HepG2 (cell line): ENCODE measurements around the gene DCAF8. TPM values are rescaled to one million over a fixed set of nuclear protein-coding genes. Genes with fewer than 3 reads are reported as not detected.

Experiments
- ATAC-seq: fragments of 200-7000 bp; cut with Tn5 transposase; 3 replicates; pipeline ENCODE4 v1.9.1; 2020; ENCODE audit warnings: mild to moderate bottlenecking, moderate library complexity
- BruUV-seq: library from RNA; stranded (reverse); fragments of 400-500 nt; replicated peaks from 2 replicates; lab custom pipeline; 2021; lab: Mats Ljungman, UMichigan
- CTCF ChIA-PET: fragments of 300-600 bp; formaldehyde crosslinking; extraction: SDS; loops from one replicate; lab custom pipeline; 2021; ENCODE audit warnings: low total read pairs, inconsistent platforms, low intra/inter-chr PET ratio; lab: Yijun Ruan, JAX
- POLR2A ChIA-PET: fragments of 350-600 bp; sonication (Branson Sonifier 250); formaldehyde crosslinking; loops from one replicate; lab custom pipeline; 2020; ENCODE audit warnings: antibody characterized with exemption, inconsistent platforms; lab: Yijun Ruan, JAX
- DNase-seq: peaks from one replicate; pipeline ENCODE4 v3.0.0-alpha.2; 2015; ENCODE audit warnings: low spot score
- FAIRE-seq: peaks from 3 replicates; lab custom pipeline; 2011; peaks lifted over from hg19 to GRCh38; lab: Jason Lieb, UNC
- H2AFZ ChIP-seq: one replicate; pipeline ENCODE4 v1.6.1; 2011; ENCODE audit warnings: low read length, inconsistent platforms
- H3K27ac ChIP-seq: fragments of 300-600 bp; 3 replicates; pipeline ENCODE4 v1.8.0; 2011; ENCODE audit warnings: mixed run types, mild to moderate bottlenecking, mixed read lengths, low read length, inconsistent platforms; ENCODE audit not compliant: insufficient read depth; ENCODE audit errors: extremely low read length
- H3K27me3 ChIP-seq, 2 experiments: fragments of 200-600 bp in 1 of 2; 2 replicates in 1 of 2; 3 replicates in 1 of 2; pipeline versions ENCODE4 v1.6.0 to v1.8.0; 2011; ENCODE audit warnings: low read length in 2 of 2, mild to moderate bottlenecking in 2 of 2, moderate library complexity in 2 of 2, inconsistent platforms in 1 of 2; ENCODE audit not compliant: insufficient read depth in 2 of 2, control insufficient read depth in 1 of 2
- H3K36me3 ChIP-seq, 2 experiments: fragments of 200-600 bp in 1 of 2; replicated peaks in 1 of 2; 2 replicates in 1 of 2; 3 replicates in 1 of 2; pipeline versions ENCODE4 v1.5.1 to v1.8.0; 2011; ENCODE audit warnings: low read length in 2 of 2, inconsistent platforms in 1 of 2; ENCODE audit not compliant: insufficient read depth in 2 of 2, control insufficient read depth in 1 of 2
- H3K4me1 ChIP-seq: 2 replicates; pipeline ENCODE4 v1.5.1; 2012; ENCODE audit warnings: low read length, inconsistent platforms; ENCODE audit not compliant: insufficient read depth
- H3K4me2 ChIP-seq: 2 replicates; pipeline ENCODE4 v1.6.0; 2011; ENCODE audit warnings: low read depth, low read length, inconsistent platforms
- H3K4me3 ChIP-seq, 3 experiments: fragments of 200-600 bp in 1 of 3; sonication (generic), shearing (Covaris generic) in 1 of 3; replicated peaks in 1 of 3; 2 replicates each; pipeline ENCODE4 v1.5.1; 2011 to 2016; ENCODE audit warnings: low read length in 3 of 3, inconsistent platforms in 2 of 3, low read depth in 2 of 3, mild to moderate bottlenecking in 2 of 3, control low read depth in 1 of 3, mixed read lengths in 1 of 3; ENCODE audit not compliant: insufficient read depth in 1 of 3
- H3K79me2 ChIP-seq: one replicate; pipeline ENCODE4 v1.6.1; 2011; ENCODE audit warnings: low read length, inconsistent platforms; ENCODE audit not compliant: insufficient read depth
- H3K9ac ChIP-seq: 2 replicates; pipeline ENCODE4 v1.6.0; 2011; ENCODE audit warnings: mild to moderate bottlenecking, low read depth, low read length, inconsistent platforms; ENCODE audit not compliant: insufficient read depth
- H3K9me3 ChIP-seq: 2 replicates; pipeline ENCODE4 v1.5.1; 2012; ENCODE audit warnings: mild to moderate bottlenecking, low read length
- H4K20me1 ChIP-seq: 2 replicates; pipeline ENCODE4 v1.6.0; 2011; ENCODE audit warnings: inconsistent platforms, mild to moderate bottlenecking, low read length, moderate library complexity; ENCODE audit not compliant: insufficient read depth
- IKZF4 ChIP-seq: sonication (generic); formaldehyde crosslinking; IDR thresholded peaks from 2 replicates; pipeline ENCODE4 v1.5.1; 2020; ENCODE audit warnings: borderline replicate concordance, mild to moderate bottlenecking, low read depth, missing genetic modification reagents; ENCODE audit errors: not compliant biosample characterization
- RAD21 ChIP-seq: fragments of 450-650 bp; formaldehyde crosslinking; IDR thresholded peaks from 2 replicates; pipeline ENCODE4 v1.5.0; 2020; ENCODE audit warnings: mild to moderate bottlenecking
- RARG ChIP-seq: sonication (generic); formaldehyde crosslinking; IDR thresholded peaks from 2 replicates; pipeline ENCODE4 v1.4.0; 2020; ENCODE audit warnings: low read depth, mild to moderate bottlenecking, missing genetic modification reagents
- SMC3 ChIP-seq: IDR thresholded peaks from 2 replicates; pipeline ENCODE4 v1.6.1; 2011; ENCODE audit warnings: low read length, improper control_type of control experiment
- STAG1 ChIP-seq: sonication (generic); formaldehyde crosslinking; IDR thresholded peaks from 2 replicates; pipeline ENCODE4 v1.4.0; 2020; ENCODE audit warnings: missing genetic modification reagents
- ZNF597 ChIP-seq: sonication (generic); formaldehyde crosslinking; IDR thresholded peaks from 2 replicates; pipeline ENCODE4 v1.5.0; 2020; ENCODE audit warnings: missing genetic modification reagents
- ZNF879 ChIP-seq: sonication (generic); formaldehyde crosslinking; IDR thresholded peaks from 2 replicates; pipeline ENCODE4 v1.8.1; 2023; ENCODE audit warnings: missing genetic modification reagents
- WGBS: methylation state at CpG from one replicate; pipeline ENCODE4 v1.1.6; 2017; ENCODE audit warnings: low lambda C conversion rate; 5-methylcytosine and 5-hydroxymethylcytosine counted together
- in situ Hi-C: cut with HindIII; loops from 2 replicates; pipeline ENCODE4 v1.10.0; 2017; ENCODE audit warnings: low pct_unique_long_range_greater_than_20kb; ENCODE audit not compliant: extremely low pct_ligation_motif_present
- intact Hi-C: fragments of 100-400 bp; cut with micrococcal nuclease; formaldehyde crosslinking; loops from one replicate; pipeline ENCODE4 v1.10.0; 2022; ENCODE audit not compliant: unreplicated experiment
- polyA plus RNA-seq, 8 experiments: library from polyadenylated mRNA; depleted of rRNA in 3 of 8; stranded (reverse) in 7 of 8; unstranded in 1 of 8; fragments of >200 nt; fragmentation: Illumina TruSeq in 4 of 8; extraction: Trizol in 4 of 8; gene quantifications; 2 replicates each; pipeline versions ENCODE4 v1.2.1 to v1.2.3, GENCODE V29; 2011 to 2016; ENCODE audit warnings: low read depth in 4 of 8, missing spikeins in 1 of 8, mixed read lengths in 1 of 8; ENCODE audit not compliant: insufficient read depth in 1 of 8
- total RNA-seq, 5 experiments: library from RNA; depleted of rRNA; stranded (reverse); fragments of >200 nt; fragmentation: Illumina TruSeq; extraction: Trizol; gene quantifications; 2 replicates each; pipeline ENCODE4 v1.2.3, GENCODE V29; 2016; ENCODE audit warnings: low read depth in 1 of 5
- TF ChIP-seq, protein P1 (sequence below): sonication (generic); formaldehyde crosslinking; IDR thresholded peaks from 2 replicates; pipeline ENCODE4 v1.5.0; 2020; ENCODE audit warnings: mild to moderate bottlenecking, missing genetic modification reagents, moderate library complexity
- TF ChIP-seq, protein P2 (sequence below): sonication (generic); formaldehyde crosslinking; IDR thresholded peaks from 2 replicates; pipeline ENCODE4 v1.5.0; 2020; ENCODE audit warnings: missing genetic modification reagents

Gene DCAF8
- total and polyA plus RNA-seq, 2 of the 13 experiments (the other 11 are each of a cell fraction or from before 2014, with no cell fraction given), result 73.4 to 79.8 TPM

- ATAC-seq, result peak; percentile 86
- H3K27ac ChIP-seq, result no peak overlapping the region
- peaks cover 47 to 79% of the 10 kb centered on the region in 2 experiments for H3K36me3 ChIP-seq
- POLR2A ChIA-PET, result interaction anchor here (0.9 to 1.2 kb wide), 2 partner anchors 26 to 118 kb away, joined by 3 to 4 read pairs; no protein-coding TSS in a partner anchor
- in situ Hi-C loops (loop anchor here (10.0 kb wide), 1 partner anchor 114 kb away; no protein-coding TSS in a partner anchor), intact Hi-C loops (loop anchor here (1.0 to 5.0 kb wide), 2 partner anchors 26 to 33 kb away; no protein-coding TSS in a partner anchor)
- H3K4me3 ChIP-seq, result no peak overlapping the region
- H2AFZ ChIP-seq, result no peak overlapping the region
- H3K9ac ChIP-seq, result no peak overlapping the region
- H3K4me2 ChIP-seq, result no peak overlapping the region
- TF ChIP-seq, protein P1, sequence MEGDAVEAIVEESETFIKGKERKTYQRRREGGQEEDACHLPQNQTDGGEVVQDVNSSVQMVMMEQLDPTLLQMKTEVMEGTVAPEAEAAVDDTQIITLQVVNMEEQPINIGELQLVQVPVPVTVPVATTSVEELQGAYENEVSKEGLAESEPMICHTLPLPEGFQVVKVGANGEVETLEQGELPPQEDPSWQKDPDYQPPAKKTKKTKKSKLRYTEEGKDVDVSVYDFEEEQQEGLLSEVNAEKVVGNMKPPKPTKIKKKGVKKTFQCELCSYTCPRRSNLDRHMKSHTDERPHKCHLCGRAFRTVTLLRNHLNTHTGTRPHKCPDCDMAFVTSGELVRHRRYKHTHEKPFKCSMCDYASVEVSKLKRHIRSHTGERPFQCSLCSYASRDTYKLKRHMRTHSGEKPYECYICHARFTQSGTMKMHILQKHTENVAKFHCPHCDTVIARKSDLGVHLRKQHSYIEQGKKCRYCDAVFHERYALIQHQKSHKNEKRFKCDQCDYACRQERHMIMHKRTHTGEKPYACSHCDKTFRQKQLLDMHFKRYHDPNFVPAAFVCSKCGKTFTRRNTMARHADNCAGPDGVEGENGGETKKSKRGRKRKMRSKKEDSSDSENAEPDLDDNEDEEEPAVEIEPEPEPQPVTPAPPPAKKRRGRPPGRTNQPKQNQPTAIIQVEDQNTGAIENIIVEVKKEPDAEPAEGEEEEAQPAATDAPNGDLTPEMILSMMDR (CRISPR knock-in tag), result peak; percentile 72
- TF ChIP-seq STAG1 (peak; percentile 67), RARG (no peak), RAD21 (CRISPR knock-in tag) (0 out of 2 replicates have a peak, but pooled peaks have one; percentile 52), ZNF597 (CRISPR knock-in tag) (no peak), IKZF4 (CRISPR knock-in tag) (no peak), ZNF879 (CRISPR knock-in tag) (no peak), SMC3 (peak; percentile 73)
- TF ChIP-seq, protein P2, sequence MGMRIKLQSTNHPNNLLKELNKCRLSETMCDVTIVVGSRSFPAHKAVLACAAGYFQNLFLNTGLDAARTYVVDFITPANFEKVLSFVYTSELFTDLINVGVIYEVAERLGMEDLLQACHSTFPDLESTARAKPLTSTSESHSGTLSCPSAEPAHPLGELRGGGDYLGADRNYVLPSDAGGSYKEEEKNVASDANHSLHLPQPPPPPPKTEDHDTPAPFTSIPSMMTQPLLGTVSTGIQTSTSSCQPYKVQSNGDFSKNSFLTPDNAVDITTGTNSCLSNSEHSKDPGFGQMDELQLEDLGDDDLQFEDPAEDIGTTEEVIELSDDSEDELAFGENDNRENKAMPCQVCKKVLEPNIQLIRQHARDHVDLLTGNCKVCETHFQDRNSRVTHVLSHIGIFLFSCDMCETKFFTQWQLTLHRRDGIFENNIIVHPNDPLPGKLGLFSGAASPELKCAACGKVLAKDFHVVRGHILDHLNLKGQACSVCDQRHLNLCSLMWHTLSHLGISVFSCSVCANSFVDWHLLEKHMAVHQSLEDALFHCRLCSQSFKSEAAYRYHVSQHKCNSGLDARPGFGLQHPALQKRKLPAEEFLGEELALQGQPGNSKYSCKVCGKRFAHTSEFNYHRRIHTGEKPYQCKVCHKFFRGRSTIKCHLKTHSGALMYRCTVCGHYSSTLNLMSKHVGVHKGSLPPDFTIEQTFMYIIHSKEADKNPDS (CRISPR knock-in tag), result no peak
- TF ChIP-seq, all 625 proteins: peak for 4
- H3K79me2 ChIP-seq, result no peaks in the 10 kb centered on the region
- no TSS peak for BruUV-seq
- CTCF ChIA-PET, result interaction anchor here (0.6 to 1.7 kb wide), 3 partner anchors 23 to 118 kb away, joined by 3 to 13 read pairs (median 12); no protein-coding TSS in a partner anchor
- DNase-seq (peak; percentile 45), FAIRE-seq (peak; percentile 28)
- no peaks in the 10 kb centered on the region; the same call in 1 of the 2 replicates for H4K20me1 ChIP-seq
- no peaks in the 10 kb centered on the region for H3K9me3 ChIP-seq
- peaks cover 16% of the 10 kb centered on the region for H3K4me1 ChIP-seq
- no peaks in the 10 kb centered on the region for H3K27me3 ChIP-seq
- WGBS, result 86% methylated on average over 4 of the region's 4 CpGs
These were observed 43.1 kb downstream of the DCAF8 start for GRCh38 chr1:160219062-160219929.
